ENCODE data around the gene ANXA11. TPM values are rescaled to one million over a fixed set of nuclear protein-coding genes. Genes with fewer than 3 reads are reported as not detected.
A peak's percentile ranks its signal among the peaks of the same experiment; 100 is the strongest.

ANXA11 gene
- total and polyA plus RNA-seq, 2 of the 4 experiments (the other 2 are of a cell fraction): 39.4 to 109 TPM

GRCh38 chr10:80202934-80203834, 2.2 kb downstream of the ANXA11 start:
- WGBS, 2 experiments (ENCODE audit: extremely low coverage in 2 of 2, insufficient read length in 1 of 2): 100% methylated on average over 1 of the region's 14 CpGs; no CpG with 5 or more reads in 1 of the 2 experiments
- peak overlapping the region; percentile 4; the same call in 1 of the 2 replicates for H3K56ac ChIP-seq (ENCODE audit: extremely low read depth, insufficient read depth, low read length)
- peaks cover 5% of the 10 kb centered on the region; the same call in 1 of the 2 replicates for H3K36me3 ChIP-seq (ENCODE audit: control insufficient read depth, insufficient read depth, low read length)
- peak overlapping the region; percentile 74 for H2AK5ac ChIP-seq (ENCODE audit: low read depth, low read length)
- ATAC-seq (ENCODE audit: low read depth) (peak; percentile 38), DNase-seq (peak; percentile 85)
- H2BK5ac ChIP-seq (ENCODE audit: low read depth, low read length, poor library complexity, severe bottlenecking): peak overlapping the region; percentile 94
- peaks cover 9 to 72% of the 10 kb centered on the region in 2 experiments; a peak in 3 of 4 replicates for H3K79me1 ChIP-seq (ENCODE audit: low read depth in 1 of 2, low read length in 2 of 2)
- peaks cover 58% of the 10 kb centered on the region for H4K20me1 ChIP-seq (ENCODE audit: insufficient read depth, low read length)
- no peak overlapping the region for H4K5ac ChIP-seq (ENCODE audit: low read depth, low read length)
- peak overlapping the region; percentile 78 for H3K4ac ChIP-seq (ENCODE audit: low read depth, low read length)
- no peaks in the 10 kb centered on the region for H3K27me3 ChIP-seq (ENCODE audit: control insufficient read depth, insufficient read depth, low read length)
- ChIA-PET CTCF (interaction anchor here (0.6 to 1.2 kb wide), 2 partner anchors 19 to 43 kb away, joined by 3 to 4 read pairs; no protein-coding TSS in a partner anchor), POLR2A (ENCODE audit: unreplicated experiment) (no interaction called here)
- H3K9me3 ChIP-seq (ENCODE audit: control insufficient read depth, insufficient read depth, low read length): no peaks in the 10 kb centered on the region
- H2BK20ac ChIP-seq (ENCODE audit: low read depth, low read length): no peak overlapping the region
- dilution Hi-C loops (cut with HindIII; ENCODE audit: low sequenced_read_pairs, unreplicated experiment) (no loop called here), in situ Hi-C loops (cut with MboI; ENCODE audit: low sequenced_read_pairs) (loop anchor here (10.0 kb wide), 1 partner anchor 48 kb away; no protein-coding TSS in a partner anchor), intact Hi-C loops (cut with micrococcal nuclease) (no loop called here)
- H3K23ac ChIP-seq (ENCODE audit: low read depth, low read length): peak overlapping the region; percentile 78
- H3K9me1 ChIP-seq (ENCODE audit: insufficient read depth, low read length): peaks cover 33% of the 10 kb centered on the region
- H2AK9ac ChIP-seq (replicated peaks; ENCODE audit: low read depth, low read length, poor library complexity): peak overlapping the region; percentile 76
- no peak overlapping the region; the same call in 2 of the 3 replicates for H2BK15ac ChIP-seq (ENCODE audit: low read depth, low read length)
- H3K18ac ChIP-seq (ENCODE audit: low read depth, low read length): no peak overlapping the region
- peak overlapping the region in 1 of 2 experiments; percentile 32; a peak in 1 of 4 replicates for H4K8ac ChIP-seq (ENCODE audit: low read depth in 2 of 2, low read length in 2 of 2)
- no peak overlapping the region for H2AFZ ChIP-seq (replicated peaks; ENCODE audit: low read length, poor library complexity)
- peak overlapping the region; percentile 99 for H3K4me2 ChIP-seq (ENCODE audit: low read depth, low read length)
- H3K27ac ChIP-seq (ENCODE audit: insufficient read depth, low read length): peak overlapping the region; percentile 37
- 0 out of 2 replicates have a peak overlapping the region, but pooled peaks have one; percentile 13 for H4K91ac ChIP-seq (ENCODE audit: insufficient read depth, low read depth, low read length)
- peaks cover 27% of the 10 kb centered on the region for H3K4me1 ChIP-seq (ENCODE audit: control insufficient read depth, insufficient read depth, low read length)
- H2BK120ac ChIP-seq (ENCODE audit: low read depth, low read length): peak overlapping the region; percentile 4; the same call in 1 of the 2 replicates
- H3K4me3 ChIP-seq (ENCODE audit: insufficient read depth, low read depth, low read length): peak overlapping the region; percentile 12
- H3K9ac ChIP-seq (ENCODE audit: low read depth, low read length): peak overlapping the region; percentile 19
- peak overlapping the region; percentile 74 for H3K14ac ChIP-seq (replicated peaks; ENCODE audit: low read depth, low read length)
- no TSS peak for BruUV-seq (replicated peaks)
- TF ChIP-seq POLR2A (IDR thresholded peaks at IDR 0.05; ENCODE audit: low read depth, low read length): peak; percentile 63; the same call in 1 of the 2 replicates
- no peak for TF ChIP-seq SMC3 (IDR thresholded peaks at IDR 0.05; ENCODE audit: low read depth, low read length)
- TF ChIP-seq MAZ (IDR thresholded peaks at IDR 0.05; ENCODE audit: borderline replicate concordance, low read depth, low read length): peak; percentile 89
- TF ChIP-seq, protein P1, sequence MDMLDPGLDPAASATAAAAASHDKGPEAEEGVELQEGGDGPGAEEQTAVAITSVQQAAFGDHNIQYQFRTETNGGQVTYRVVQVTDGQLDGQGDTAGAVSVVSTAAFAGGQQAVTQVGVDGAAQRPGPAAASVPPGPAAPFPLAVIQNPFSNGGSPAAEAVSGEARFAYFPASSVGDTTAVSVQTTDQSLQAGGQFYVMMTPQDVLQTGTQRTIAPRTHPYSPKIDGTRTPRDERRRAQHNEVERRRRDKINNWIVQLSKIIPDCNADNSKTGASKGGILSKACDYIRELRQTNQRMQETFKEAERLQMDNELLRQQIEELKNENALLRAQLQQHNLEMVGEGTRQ (IDR thresholded peaks at IDR 0.05; ENCODE audit: low read depth, low read length): no peak
- no peak for TF ChIP-seq BHLHE40 (IDR thresholded peaks at IDR 0.05; ENCODE audit: low read depth, low read length)
- no peak for TF ChIP-seq FOS (IDR thresholded peaks at IDR 0.05; ENCODE audit: low read depth, low read length)
- TF ChIP-seq RCOR1 (IDR thresholded peaks at IDR 0.05; ENCODE audit: insufficient replicate concordance, low read length): no peak
- TF ChIP-seq CHD1 (IDR thresholded peaks at IDR 0.05; ENCODE audit: low read depth, low read length): no peak
- TF ChIP-seq, protein P2, sequence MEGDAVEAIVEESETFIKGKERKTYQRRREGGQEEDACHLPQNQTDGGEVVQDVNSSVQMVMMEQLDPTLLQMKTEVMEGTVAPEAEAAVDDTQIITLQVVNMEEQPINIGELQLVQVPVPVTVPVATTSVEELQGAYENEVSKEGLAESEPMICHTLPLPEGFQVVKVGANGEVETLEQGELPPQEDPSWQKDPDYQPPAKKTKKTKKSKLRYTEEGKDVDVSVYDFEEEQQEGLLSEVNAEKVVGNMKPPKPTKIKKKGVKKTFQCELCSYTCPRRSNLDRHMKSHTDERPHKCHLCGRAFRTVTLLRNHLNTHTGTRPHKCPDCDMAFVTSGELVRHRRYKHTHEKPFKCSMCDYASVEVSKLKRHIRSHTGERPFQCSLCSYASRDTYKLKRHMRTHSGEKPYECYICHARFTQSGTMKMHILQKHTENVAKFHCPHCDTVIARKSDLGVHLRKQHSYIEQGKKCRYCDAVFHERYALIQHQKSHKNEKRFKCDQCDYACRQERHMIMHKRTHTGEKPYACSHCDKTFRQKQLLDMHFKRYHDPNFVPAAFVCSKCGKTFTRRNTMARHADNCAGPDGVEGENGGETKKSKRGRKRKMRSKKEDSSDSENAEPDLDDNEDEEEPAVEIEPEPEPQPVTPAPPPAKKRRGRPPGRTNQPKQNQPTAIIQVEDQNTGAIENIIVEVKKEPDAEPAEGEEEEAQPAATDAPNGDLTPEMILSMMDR (conservative IDR thresholded peaks at IDR 0.05; ENCODE audit: low read depth, low read length): peak; percentile 27; the same call in 1 of the 2 replicates
- peak; percentile 56; the same call in 1 of the 2 replicates for TF ChIP-seq MXI1 (IDR thresholded peaks at IDR 0.05; ENCODE audit: borderline replicate concordance, low read depth, low read length)
- no peak for TF ChIP-seq NFE2L2 (IDR thresholded peaks at IDR 0.05; ENCODE audit: low read depth, low read length)
- no peak for TF ChIP-seq RAD21 (IDR thresholded peaks at IDR 0.05; ENCODE audit: low read length)
- TF ChIP-seq RFX5 (IDR thresholded peaks at IDR 0.05; ENCODE audit: low read depth, low read length): no peak
- peak; percentile 18; the same call in 1 of the 2 replicates for TF ChIP-seq CEBPB (IDR thresholded peaks at IDR 0.05; ENCODE audit: low read depth, low read length)
- no peak for TF ChIP-seq MAFK (IDR thresholded peaks at IDR 0.05; ENCODE audit: low read depth, low read length)
